HEK293T (cell line): ENCODE results near the gene PTPRG.

Experiments used
- CTCF ChIA-PET: fragments of 350-600 bp; formaldehyde crosslinking; extraction: SDS; loops from one replicate; lab custom pipeline; 2021; ENCODE audit warnings: antibody characterized with exemption, inconsistent platforms; lab: Yijun Ruan, JAX
- POLR2A ChIA-PET: fragments of 350-600 bp; formaldehyde crosslinking; extraction: SDS; loops from one replicate; lab custom pipeline; 2020; ENCODE audit warnings: antibody characterized with exemption, inconsistent platforms; lab: Yijun Ruan, JAX
- DNase-seq: peaks from one replicate; pipeline ENCODE4 v3.0.0; 2012; ENCODE audit warnings: mixed read lengths; ENCODE audit errors: extremely low spot score
- ARNT ChIP-seq: fragments of 450-650 bp; IDR thresholded peaks from 2 replicates; pipeline ENCODE4 v1.6.1; 2017; ENCODE audit warnings: mild to moderate bottlenecking
- BHLHE40 ChIP-seq: fragments of 450-650 bp; IDR thresholded peaks from 2 replicates; pipeline ENCODE4 v1.6.1; 2016; ENCODE audit warnings: mild to moderate bottlenecking, moderate library complexity, borderline replicate concordance
- CTBP1 ChIP-seq: fragments of 450-650 bp; IDR thresholded peaks from 2 replicates; pipeline ENCODE4 v1.6.1; 2016; ENCODE audit warnings: borderline replicate concordance
- ELF4 ChIP-seq: fragments of 450-650 bp; IDR thresholded peaks from 2 replicates; pipeline ENCODE4 v1.6.1; 2017; ENCODE audit warnings: antibody characterized with exemption
- FOXA1 ChIP-seq: fragments of 450-650 bp; IDR thresholded peaks from 2 replicates; pipeline ENCODE4 v1.6.1; 2016; ENCODE audit warnings: mild to moderate bottlenecking
- FOXK2 ChIP-seq: fragments of 450-650 bp; IDR thresholded peaks from 2 replicates; pipeline ENCODE4 v1.6.1; 2016; ENCODE audit warnings: mild to moderate bottlenecking
- FOXM1 ChIP-seq: fragments of 450-650 bp; IDR thresholded peaks from 2 replicates; pipeline ENCODE4 v1.6.1; 2017; ENCODE audit warnings: mild to moderate bottlenecking, borderline replicate concordance
- HDGF ChIP-seq: fragments of 450-650 bp; IDR thresholded peaks from 2 replicates; pipeline ENCODE4 v1.6.1; 2017; ENCODE audit warnings: antibody characterized with exemption, borderline replicate concordance
- L3MBTL2 ChIP-seq: fragments of 450-650 bp; conservative IDR thresholded peaks from 2 replicates; pipeline ENCODE4 v1.6.1; 2016; ENCODE audit warnings: mild to moderate bottlenecking
- LEF1 ChIP-seq: fragments of 450-650 bp; IDR thresholded peaks from 2 replicates; pipeline ENCODE4 v1.6.1; 2017; ENCODE audit warnings: mild to moderate bottlenecking, borderline replicate concordance
- NFRKB ChIP-seq: fragments of 450-650 bp; IDR thresholded peaks from 2 replicates; pipeline ENCODE4 v1.6.1; 2016; ENCODE audit warnings: mild to moderate bottlenecking, moderate library complexity
- PKNOX1 ChIP-seq: fragments of 450-650 bp; IDR thresholded peaks from 2 replicates; pipeline ENCODE4 v1.6.1; 2016
- SP1 ChIP-seq: fragments of 450-650 bp; IDR thresholded peaks from 2 replicates; pipeline ENCODE4 v1.6.1; 2017
- SUZ12 ChIP-seq: fragments of 450-650 bp; IDR thresholded peaks from 2 replicates; pipeline ENCODE4 v1.6.1; 2016; ENCODE audit warnings: mild to moderate bottlenecking
- TARDBP ChIP-seq: fragments of 450-650 bp; IDR thresholded peaks from 2 replicates; pipeline ENCODE4 v1.6.1; 2016
- ZNF384 ChIP-seq: fragments of 450-650 bp; IDR thresholded peaks from 2 replicates; pipeline ENCODE4 v1.6.1; 2016

Gene PTPRG

GRCh38 chr3:61638741-61639140 is 77.4 kb downstream of the PTPRG start:
- ChIA-PET CTCF (no interaction called here), POLR2A (no interaction called here)
- no peak for DNase-seq
- TF ChIP-seq PKNOX1 (peak; percentile 9; the same call in 1 of the 2 replicates), CTBP1 (no peak)

GRCh38 chr3:61639991-61640390 is 78.6 kb downstream of the PTPRG start:
- POLR2A ChIA-PET, result no interaction called here
- no peak for DNase-seq
- CTCF ChIA-PET, result no interaction called here
- TF ChIP-seq TARDBP (no peak), PKNOX1 (peak; percentile 81)

- ChIA-PET POLR2A (interaction anchor here (1.4 kb wide), 1 partner anchor 84 kb away, joined by 3 read pairs; the partner anchor contains the start of gene PTPRG), CTCF (no interaction called here)
- TF ChIP-seq TARDBP, result no peak
- no peak for TF ChIP-seq NFRKB
- no peak for TF ChIP-seq FOXK2
- TF ChIP-seq SP1, result no peak
- no peak for TF ChIP-seq LEF1
- TF ChIP-seq PKNOX1, result no peak
- no peak for TF ChIP-seq BHLHE40
- TF ChIP-seq HDGF, result no peak
- no peak for DNase-seq
Measured at GRCh38 chr3:61645148-61645547, 83.8 kb downstream of the PTPRG start.

- ChIA-PET CTCF (interaction anchor here (1.4 kb wide), 1 partner anchor 82 kb away, joined by 5 read pairs; no protein-coding TSS in a partner anchor), POLR2A (no interaction called here)
- no peak for DNase-seq
- TF ChIP-seq BHLHE40, result no peak
- no peak for TF ChIP-seq SP1
- TF ChIP-seq NFRKB, result no peak
- TF ChIP-seq L3MBTL2, result no peak
- no peak for TF ChIP-seq FOXA1
- TF ChIP-seq LEF1, result no peak
- TF ChIP-seq PKNOX1, result no peak
- no peak for TF ChIP-seq ARNT
- no peak for TF ChIP-seq CTBP1
- no peak for TF ChIP-seq HDGF
- no peak for TF ChIP-seq FOXM1
- TF ChIP-seq SUZ12, result no peak
- no peak for TF ChIP-seq TARDBP
- no peak for TF ChIP-seq ELF4
- TF ChIP-seq ZNF384, result no peak
- TF ChIP-seq FOXK2, result no peak
Measured at GRCh38 chr3:61646360-61646759, 85.0 kb downstream of the PTPRG start.

GRCh38 chr3:61646851-61647525 is 85.6 kb downstream of the PTPRG start:
- ChIA-PET CTCF (interaction anchor here (1.4 kb wide), 1 partner anchor 82 kb away, joined by 5 read pairs; no protein-coding TSS in a partner anchor), POLR2A (no interaction called here)
- no peak for TF ChIP-seq BHLHE40
- no peak for TF ChIP-seq LEF1
- TF ChIP-seq SP1, result no peak
- TF ChIP-seq PKNOX1, result no peak
- no peak for TF ChIP-seq SUZ12
- TF ChIP-seq FOXK2, result no peak
- no peak for TF ChIP-seq CTBP1
- TF ChIP-seq FOXM1, result no peak
- TF ChIP-seq L3MBTL2, result no peak
- TF ChIP-seq ZNF384, result no peak
- TF ChIP-seq ELF4, result no peak
- no peak for TF ChIP-seq FOXA1

GRCh38 chr3:61648481-61648880 is 87.1 kb downstream of the PTPRG start:
- no peak for TF ChIP-seq TARDBP
- POLR2A ChIA-PET, result no interaction called here
- DNase-seq, result no peak
- CTCF ChIA-PET, result interaction anchor here (1.8 kb wide), 1 partner anchor 13 kb away, joined by 3 read pairs; no protein-coding TSS in a partner anchor

More at GRCh38 chr3:61646851-61647525, 85.6 kb downstream of the PTPRG start:
- no peak for DNase-seq
